Endothelial cell (in vitro differentiated cells): ENCODE results near the gene LTA4H. TPM values are rescaled to one million over a fixed set of nuclear protein-coding genes. Genes with fewer than 3 reads are reported as not detected.

Experiments used
- DNase-seq: peaks from one replicate; pipeline ENCODE4 v3.0.0; 2021; ENCODE audit warnings: low spot score
- H3K27ac Mint-ChIP-seq: one replicate; pipeline ENCODE4 v1.8.0; 2021; ENCODE audit warnings: mixed read lengths, inconsistent platforms; ENCODE audit not compliant: unreplicated experiment
- H3K27me3 Mint-ChIP-seq: one replicate; pipeline ENCODE4 v1.8.0; 2021; ENCODE audit warnings: mild to moderate bottlenecking, moderate library complexity, mixed read lengths, inconsistent platforms; ENCODE audit not compliant: unreplicated experiment
- H3K36me3 Mint-ChIP-seq: one replicate; pipeline ENCODE4 v1.8.0; 2021; ENCODE audit warnings: mild to moderate bottlenecking, low read depth, mixed read lengths, inconsistent platforms; ENCODE audit not compliant: unreplicated experiment
- H3K4me1 Mint-ChIP-seq: one replicate; pipeline ENCODE4 v1.8.0; 2021; ENCODE audit warnings: mild to moderate bottlenecking, mixed read lengths, inconsistent platforms; ENCODE audit not compliant: unreplicated experiment
- H3K4me3 Mint-ChIP-seq: one replicate; pipeline ENCODE4 v1.8.0; 2021; ENCODE audit warnings: mild to moderate bottlenecking, mixed read lengths, inconsistent platforms; ENCODE audit not compliant: unreplicated experiment
- H3K9me3 Mint-ChIP-seq: one replicate; pipeline ENCODE4 v1.8.0; 2021; ENCODE audit warnings: mixed read lengths, inconsistent platforms; ENCODE audit not compliant: unreplicated experiment
- total RNA-seq: library from RNA; stranded (reverse); fragmentation: NEBNext Ultra II Directional; extraction: Animal tissue kit (Norgen Biotek cat#: 25700); gene quantifications from one replicate; pipeline ENCODE4 v1.2.1, GENCODE V29; 2021; ENCODE audit not compliant: unreplicated experiment
- TF ChIP-seq, protein P1 (sequence below): fragments of 200-600 bp; sonication (generic); IDR thresholded peaks from one replicate; pipeline ENCODE4 v1.5.0; 2021; ENCODE audit warnings: antibody characterized with exemption; ENCODE audit not compliant: unreplicated experiment

Gene LTA4H
- total RNA-seq, 1 donor from 2014 or later, result 86.5 TPM

DNA sequence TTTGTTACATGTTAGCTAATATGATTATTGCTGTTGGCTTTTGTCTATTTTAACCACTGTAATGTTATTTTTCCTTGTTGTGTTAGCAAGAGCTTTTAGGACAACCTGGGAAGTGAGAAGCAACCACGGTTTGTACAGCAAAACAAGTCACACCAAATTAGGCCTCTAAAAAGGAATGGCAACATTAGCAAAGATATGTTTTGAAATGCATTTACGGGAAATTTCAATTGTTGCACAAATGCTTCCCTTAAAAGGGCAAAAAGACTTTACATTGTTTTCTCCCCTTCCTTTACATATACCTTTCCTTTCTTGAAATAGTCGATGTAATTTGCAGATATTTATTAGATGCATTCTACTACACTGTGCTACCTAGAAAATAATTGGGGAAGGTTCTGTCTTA is 4.1 kb upstream of the LTA4H start:
- DNase-seq, result no peak
- Mint-ChIP-seq H3K27me3 (no peaks in the 10 kb centered on the region), H3K4me1 (no peaks in the 10 kb centered on the region), H3K4me3 (no peak overlapping the region), H3K9me3 (no peaks in the 10 kb centered on the region), H3K27ac (no peak overlapping the region), H3K36me3 (no peaks in the 10 kb centered on the region)
- TF ChIP-seq, protein P1, sequence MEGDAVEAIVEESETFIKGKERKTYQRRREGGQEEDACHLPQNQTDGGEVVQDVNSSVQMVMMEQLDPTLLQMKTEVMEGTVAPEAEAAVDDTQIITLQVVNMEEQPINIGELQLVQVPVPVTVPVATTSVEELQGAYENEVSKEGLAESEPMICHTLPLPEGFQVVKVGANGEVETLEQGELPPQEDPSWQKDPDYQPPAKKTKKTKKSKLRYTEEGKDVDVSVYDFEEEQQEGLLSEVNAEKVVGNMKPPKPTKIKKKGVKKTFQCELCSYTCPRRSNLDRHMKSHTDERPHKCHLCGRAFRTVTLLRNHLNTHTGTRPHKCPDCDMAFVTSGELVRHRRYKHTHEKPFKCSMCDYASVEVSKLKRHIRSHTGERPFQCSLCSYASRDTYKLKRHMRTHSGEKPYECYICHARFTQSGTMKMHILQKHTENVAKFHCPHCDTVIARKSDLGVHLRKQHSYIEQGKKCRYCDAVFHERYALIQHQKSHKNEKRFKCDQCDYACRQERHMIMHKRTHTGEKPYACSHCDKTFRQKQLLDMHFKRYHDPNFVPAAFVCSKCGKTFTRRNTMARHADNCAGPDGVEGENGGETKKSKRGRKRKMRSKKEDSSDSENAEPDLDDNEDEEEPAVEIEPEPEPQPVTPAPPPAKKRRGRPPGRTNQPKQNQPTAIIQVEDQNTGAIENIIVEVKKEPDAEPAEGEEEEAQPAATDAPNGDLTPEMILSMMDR, result no peak

DNA sequence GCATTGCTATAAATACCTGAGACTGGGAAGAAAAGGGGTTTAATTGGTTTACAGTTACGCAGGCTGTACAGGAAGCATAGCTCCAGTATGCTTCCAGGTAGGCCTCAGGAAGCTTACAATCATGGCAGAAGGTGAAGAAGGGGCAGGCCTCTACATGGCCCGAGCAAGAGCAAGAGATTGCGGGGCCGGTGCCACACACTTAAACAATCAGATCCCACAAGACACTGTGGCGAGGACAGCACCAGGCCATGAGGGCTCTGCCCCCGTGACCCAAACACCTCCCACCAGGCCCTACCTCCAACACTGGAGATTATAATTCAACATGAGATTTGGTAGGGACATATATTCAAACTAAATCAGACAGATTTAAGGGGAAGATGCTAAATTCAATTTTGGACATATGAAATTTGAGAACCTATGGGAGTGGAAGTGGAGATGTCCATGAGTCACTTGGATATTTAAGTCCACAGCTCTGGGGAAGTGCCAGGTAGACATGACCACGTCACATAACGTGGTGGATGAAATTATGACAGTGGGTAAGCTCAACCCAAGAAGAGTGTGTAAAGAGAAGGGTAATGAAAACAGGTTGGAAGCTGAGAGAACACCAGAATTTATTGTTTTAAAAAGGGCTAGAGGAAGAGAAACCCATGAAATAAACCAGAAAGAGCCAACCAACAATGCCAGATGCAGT is 1.5 kb upstream of the LTA4H start:
- H3K27ac Mint-ChIP-seq, result no peak overlapping the region
- no peaks in the 10 kb centered on the region for H3K36me3 Mint-ChIP-seq
- TF ChIP-seq, protein P1, result no peak
- H3K4me3 Mint-ChIP-seq, result no peak overlapping the region
- no peaks in the 10 kb centered on the region for H3K27me3 Mint-ChIP-seq
- no peak for DNase-seq
- peaks cover 3% of the 10 kb centered on the region for H3K4me1 Mint-ChIP-seq
- H3K9me3 Mint-ChIP-seq, result no peaks in the 10 kb centered on the region

DNA sequence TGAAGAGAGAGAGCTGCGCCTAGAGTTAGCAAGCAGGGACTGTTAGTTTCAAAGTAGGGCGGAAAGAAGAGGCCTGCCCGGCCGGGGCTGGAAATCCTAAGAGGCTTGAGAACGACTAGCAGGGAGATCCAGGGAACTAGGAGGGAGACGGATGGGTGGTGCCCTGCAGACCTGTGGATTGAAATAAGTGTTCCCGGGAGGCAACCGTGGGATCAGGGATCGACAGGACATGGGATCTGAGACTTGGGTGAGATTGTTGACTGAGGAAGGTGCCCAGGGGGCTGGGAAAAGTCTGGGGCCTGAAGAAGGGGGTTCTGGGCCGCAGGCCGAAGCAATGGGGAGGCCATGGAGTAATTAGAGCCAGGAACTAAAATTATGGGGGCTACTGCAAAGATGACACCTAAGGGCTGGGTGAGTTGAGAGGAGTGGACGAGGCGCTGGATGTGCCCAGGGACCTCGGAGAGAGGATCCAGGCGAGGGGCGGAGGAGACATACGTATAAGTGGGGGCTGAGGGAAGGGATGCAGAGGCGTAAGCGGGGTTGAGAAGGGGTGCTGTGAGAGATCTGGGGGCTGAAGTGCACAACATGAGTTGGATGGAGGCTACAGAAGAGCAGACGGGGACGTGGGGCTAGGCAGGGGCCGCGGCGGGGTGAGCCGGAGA is 635 bp downstream of the LTA4H start:
- peaks cover 3% of the 10 kb centered on the region for H3K4me1 Mint-ChIP-seq
- DNase-seq, result peak; percentile 46
- no peaks in the 10 kb centered on the region for H3K36me3 Mint-ChIP-seq
- TF ChIP-seq, protein P1, result no peak
- no peaks in the 10 kb centered on the region for H3K9me3 Mint-ChIP-seq
- no peaks in the 10 kb centered on the region for H3K27me3 Mint-ChIP-seq
- no peak overlapping the region for H3K27ac Mint-ChIP-seq
- H3K4me3 Mint-ChIP-seq, result no peak overlapping the region

DNA sequence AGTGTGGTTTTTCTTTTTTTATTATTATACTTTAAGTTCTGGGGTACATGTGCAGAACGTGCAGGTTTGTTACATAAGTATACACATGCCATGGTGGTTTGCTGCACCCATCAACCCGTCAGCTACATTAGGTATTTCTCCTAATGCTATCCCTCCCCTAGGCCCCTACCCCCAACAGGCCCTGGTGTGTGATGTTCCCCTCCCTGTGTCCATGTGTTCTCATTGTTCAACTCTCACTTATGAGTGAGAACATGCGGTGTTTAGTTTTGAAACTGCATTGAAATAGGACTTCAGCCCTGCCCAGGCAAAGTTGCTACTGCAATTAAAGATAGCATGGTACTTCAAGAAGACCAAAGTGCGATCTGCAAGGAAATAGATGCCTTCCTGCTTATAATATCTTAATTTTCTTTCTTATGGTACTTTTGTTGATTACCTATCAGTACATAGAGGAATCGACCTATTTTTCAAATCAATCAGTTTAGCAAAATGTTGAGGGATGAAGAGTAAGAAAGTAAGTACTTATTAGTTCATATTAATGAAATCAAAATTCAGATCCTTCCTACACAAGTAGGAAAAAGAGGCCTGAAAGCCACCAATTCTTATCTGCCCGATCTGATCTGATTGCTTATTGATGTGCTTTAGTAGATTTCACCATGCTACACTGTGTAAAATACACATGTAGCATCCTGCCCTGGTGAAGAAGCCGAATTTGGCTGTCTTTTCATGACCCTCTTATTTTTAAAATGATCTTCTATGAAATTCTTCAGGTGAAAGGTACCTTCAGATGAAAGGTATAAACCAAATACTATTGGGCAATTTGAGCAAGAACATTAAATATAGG is 1.6 kb downstream of the LTA4H start:
- TF ChIP-seq, protein P1, result no peak
- Mint-ChIP-seq H3K36me3 (no peaks in the 10 kb centered on the region), H3K27ac (no peak overlapping the region), H3K4me1 (peaks cover 3% of the 10 kb centered on the region), H3K9me3 (no peaks in the 10 kb centered on the region), H3K27me3 (no peaks in the 10 kb centered on the region), H3K4me3 (peak overlapping the region; percentile 32)
- DNase-seq, result no peak
